GM10266 (cell line): ENCODE results near the gene SIL1.
"Not testable (repeated sequence)": the region's sequence is repeated elsewhere in the genome, so short reads cannot be mapped to it uniquely, and the experiment has no call there.

Experiments
- DNase-seq: peaks from one replicate; pipeline ENCODE4 v3.0.0; 2012; ENCODE audit errors: extremely low spot score
- TF ChIP-seq, protein P1 (sequence below): IDR thresholded peaks from 2 replicates; pipeline ENCODE4 v1.5.1; 2012; ENCODE audit warnings: mild to moderate bottlenecking, low read depth; ENCODE audit not compliant: control insufficient read depth, insufficient read depth; ENCODE audit errors: missing control alignments

Gene SIL1

DNA sequence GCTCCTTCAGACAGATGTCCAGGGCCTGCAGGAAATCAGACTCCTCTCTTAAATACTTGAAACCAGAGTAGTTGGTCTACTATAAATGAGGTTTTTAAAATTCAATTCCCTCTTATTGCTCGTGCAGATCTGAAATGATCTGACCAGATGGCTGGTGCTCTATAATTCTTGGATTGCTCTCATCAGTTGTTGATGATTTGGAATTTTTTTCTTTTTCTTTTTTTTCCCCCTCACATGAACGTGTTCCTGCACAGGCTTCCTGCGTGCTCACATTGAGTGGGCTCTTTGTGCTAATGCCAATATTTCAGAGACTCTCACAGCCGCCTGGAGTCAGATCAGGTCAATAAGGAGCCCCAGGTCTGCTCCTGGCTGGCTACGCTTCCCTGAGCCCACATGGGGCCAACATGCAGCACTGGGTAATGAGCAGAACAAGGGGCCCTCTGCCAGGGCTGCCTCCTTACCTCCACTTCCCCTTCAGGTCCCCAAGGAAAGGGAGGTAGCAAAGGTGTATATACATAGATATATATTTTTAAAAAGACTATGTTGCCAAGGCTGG, 82.0 kb downstream of the SIL1 start:
- TF ChIP-seq, protein P1, sequence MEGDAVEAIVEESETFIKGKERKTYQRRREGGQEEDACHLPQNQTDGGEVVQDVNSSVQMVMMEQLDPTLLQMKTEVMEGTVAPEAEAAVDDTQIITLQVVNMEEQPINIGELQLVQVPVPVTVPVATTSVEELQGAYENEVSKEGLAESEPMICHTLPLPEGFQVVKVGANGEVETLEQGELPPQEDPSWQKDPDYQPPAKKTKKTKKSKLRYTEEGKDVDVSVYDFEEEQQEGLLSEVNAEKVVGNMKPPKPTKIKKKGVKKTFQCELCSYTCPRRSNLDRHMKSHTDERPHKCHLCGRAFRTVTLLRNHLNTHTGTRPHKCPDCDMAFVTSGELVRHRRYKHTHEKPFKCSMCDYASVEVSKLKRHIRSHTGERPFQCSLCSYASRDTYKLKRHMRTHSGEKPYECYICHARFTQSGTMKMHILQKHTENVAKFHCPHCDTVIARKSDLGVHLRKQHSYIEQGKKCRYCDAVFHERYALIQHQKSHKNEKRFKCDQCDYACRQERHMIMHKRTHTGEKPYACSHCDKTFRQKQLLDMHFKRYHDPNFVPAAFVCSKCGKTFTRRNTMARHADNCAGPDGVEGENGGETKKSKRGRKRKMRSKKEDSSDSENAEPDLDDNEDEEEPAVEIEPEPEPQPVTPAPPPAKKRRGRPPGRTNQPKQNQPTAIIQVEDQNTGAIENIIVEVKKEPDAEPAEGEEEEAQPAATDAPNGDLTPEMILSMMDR: no peak

DNA sequence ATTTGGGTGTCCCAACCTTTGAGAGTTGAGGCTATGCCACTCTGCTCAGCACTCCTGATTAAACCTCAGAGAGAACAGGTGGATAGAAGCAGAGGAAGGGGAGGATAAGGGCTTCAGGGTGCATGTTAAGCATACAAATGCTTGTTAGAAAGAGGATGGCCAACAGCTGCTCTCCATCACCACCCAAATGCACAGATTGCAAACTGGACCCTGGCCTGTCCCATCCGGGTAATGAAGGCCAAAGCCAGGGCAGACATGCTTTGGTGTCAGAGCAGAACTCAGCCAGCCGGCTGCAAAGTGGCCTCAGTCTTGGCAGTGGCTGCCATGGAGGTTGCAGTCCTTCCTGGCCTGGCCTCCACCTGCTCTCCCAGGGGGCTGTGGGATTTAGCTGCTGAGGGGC, 84.3 kb downstream of the SIL1 start:
- TF ChIP-seq, protein P1: no peak
- no peak for DNase-seq

More for the DNA sequence above, 82.0 kb downstream of the SIL1 start:
- no peak for DNase-seq

DNA sequence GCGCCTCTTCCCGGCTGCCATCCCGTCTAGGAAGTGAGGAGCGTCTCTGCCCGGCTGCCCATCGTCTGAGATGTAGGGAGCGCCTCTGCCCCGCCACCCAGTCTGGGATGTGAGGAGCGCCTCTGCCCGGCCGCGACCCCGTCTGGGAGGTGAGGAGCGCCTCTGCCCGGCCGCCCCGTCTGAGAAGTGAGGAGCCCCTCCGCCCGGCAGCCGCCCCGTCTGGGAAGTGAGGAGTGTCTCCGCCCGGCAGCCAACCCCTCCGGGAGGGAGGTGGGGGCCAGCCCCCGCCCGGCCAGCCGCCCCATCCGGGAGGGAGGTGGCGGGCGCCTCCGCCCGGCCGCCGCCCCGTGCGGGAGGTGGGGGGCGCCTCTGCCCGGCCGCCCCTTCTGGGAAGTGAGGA, 85.8 kb downstream of the SIL1 start:
- DNase-seq: not testable (repeated sequence)

DNA sequence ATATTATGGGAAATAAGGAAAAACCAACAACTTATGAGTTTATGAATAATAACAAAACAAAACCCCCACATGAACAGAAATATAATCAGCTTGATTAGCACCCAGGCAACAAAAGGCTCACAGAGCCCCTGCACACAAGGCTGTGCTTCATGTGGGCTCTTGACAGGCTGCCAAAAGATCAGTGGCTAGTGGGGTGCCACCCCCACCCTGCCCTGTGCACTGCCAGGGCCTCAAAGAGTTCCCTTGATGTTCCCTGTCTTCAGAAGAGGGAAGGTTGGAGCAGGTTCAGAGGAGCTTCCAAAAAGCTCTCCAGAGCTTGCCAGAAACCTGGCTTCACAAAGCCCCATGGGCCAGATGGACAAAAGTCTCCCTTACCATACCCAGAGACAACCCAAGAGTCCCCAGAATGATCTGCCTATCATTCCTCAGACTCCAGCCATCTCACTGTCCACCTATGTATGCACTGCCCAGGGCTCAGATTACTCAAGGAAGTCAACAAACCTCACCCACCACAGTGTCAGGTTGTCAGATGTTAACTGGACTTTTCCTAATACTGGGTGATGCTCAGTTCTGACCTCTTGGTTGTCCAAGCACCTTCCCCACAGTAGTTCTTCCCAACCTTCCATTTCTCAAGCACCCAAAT, 87.5 kb downstream of the SIL1 start:
- DNase-seq: peak; percentile 24
- TF ChIP-seq, protein P1: no peak

DNA sequence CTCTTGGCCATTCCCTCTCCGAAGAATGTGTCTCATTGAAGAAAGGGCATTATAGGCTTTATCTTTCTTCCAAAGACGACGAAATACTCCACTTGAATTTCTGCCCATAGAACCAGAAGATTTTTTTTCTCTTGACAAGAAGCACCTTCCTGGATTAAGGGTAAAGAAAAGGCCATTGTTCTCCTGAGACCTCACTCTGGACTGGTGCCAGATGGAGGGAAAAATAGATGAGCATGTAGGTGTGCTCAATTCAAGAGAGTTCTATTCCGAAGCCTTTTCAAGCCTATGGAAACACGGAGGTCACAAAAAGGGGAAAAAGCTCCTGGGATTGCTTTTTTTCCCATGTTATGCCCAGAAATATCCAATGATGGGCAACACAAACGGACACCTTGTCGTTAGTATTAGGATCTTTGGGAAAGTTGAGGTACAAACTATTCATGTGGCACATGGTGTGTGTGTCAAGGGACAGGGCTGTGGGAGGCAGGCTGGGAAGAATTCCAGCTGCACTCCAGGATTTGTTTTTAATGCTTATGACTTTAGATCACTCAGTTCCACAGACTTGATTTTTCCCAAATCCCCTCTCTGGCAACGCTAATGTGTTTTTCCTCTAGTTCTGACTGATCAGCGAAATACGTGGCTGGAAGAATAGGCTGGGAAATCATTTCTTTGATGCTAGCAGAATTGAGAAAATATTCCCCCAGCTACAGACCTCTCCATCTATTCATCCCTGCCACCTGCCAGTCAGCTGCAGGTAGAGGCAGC, 89.9 kb downstream of the SIL1 start:
- no peak for DNase-seq
- TF ChIP-seq, protein P1: no peak

DNA sequence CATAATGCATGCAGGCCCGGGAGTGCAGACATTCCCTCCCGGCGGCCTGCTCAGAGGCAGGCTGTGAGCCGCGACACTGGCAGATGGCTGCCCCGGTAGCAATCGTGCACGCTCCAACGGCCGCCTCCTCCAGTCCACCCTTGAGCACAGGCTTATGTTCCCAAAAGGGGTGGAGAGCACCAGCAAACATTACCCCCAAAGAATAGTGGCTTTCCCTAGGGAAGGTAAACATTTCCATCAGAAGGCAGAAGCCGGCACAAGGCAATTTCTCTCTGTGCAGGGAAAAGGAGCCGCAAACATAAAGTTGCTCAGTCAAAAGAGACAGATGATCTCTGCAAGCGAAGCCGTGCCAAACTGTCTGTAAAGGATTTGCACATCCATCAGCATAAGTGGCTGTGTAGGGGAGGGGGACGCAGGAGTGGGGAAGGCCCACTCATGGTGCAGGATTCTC, 92.5 kb downstream of the SIL1 start:
- DNase-seq: no peak
- TF ChIP-seq, protein P1: no peak

GRCh38 chr5:139104577-139105276, 93.4 kb downstream of the SIL1 start:
- DNase-seq: no peak
- TF ChIP-seq, protein P1: no peak
